Measurements from ENCODE around the gene PRRX2.

GRCh38 chr9:129654554-129655040 is 10.8 kb upstream of the PRRX2 start:
- TF ChIP-seq POLR2AphosphoS5 (IDR thresholded peaks at IDR 0.05; ENCODE audit: low read depth) (no peak), CTCF (conservative IDR thresholded peaks at IDR 0.05; ENCODE audit: low read depth in 2 of 2) (no peak), ZNF331 (CRISPR knock-in tag; IDR thresholded peaks at IDR 0.05; ENCODE audit: low read depth) (no peak), JUNB (IDR thresholded peaks at IDR 0.05; ENCODE audit: unreplicated experiment) (no peak), EZH2 (IDR thresholded peaks at IDR 0.05; ENCODE audit: low read depth, unreplicated experiment) (no peak), ZNF114 (CRISPR knock-in tag; IDR thresholded peaks at IDR 0.05) (no peak), ZNF462 (CRISPR knock-in tag; IDR thresholded peaks at IDR 0.05) (no peak), EZH2phosphoT487 (IDR thresholded peaks at IDR 0.05; ENCODE audit: unreplicated experiment) (no peak), REST (IDR thresholded peaks at IDR 0.05; ENCODE audit: unreplicated experiment) (no peak), ETS1 (IDR thresholded peaks at IDR 0.05) (no peak), STAT1 (IDR thresholded peaks at IDR 0.05; ENCODE audit: unreplicated experiment) (no peak), CREB1 (CRISPR knock-in tag; IDR thresholded peaks at IDR 0.05; ENCODE audit: low read depth) (no peak), NANOG (IDR thresholded peaks at IDR 0.05; ENCODE audit: borderline replicate concordance) (no peak)

All from GM23338 (cell line).